HCT116 (cell line): ENCODE results near the gene PTPA. TPM values are rescaled to one million over a fixed set of nuclear protein-coding genes. Genes with fewer than 3 reads are reported as not detected.

Experiments
- ATAC-seq: fragments of 200-7000 bp; cut with Tn5 transposase; 2 replicates; pipeline ENCODE4 v1.9.1; 2020; ENCODE audit warnings: mild to moderate bottlenecking, moderate library complexity
- BruUV-seq: library from RNA; stranded (reverse); fragments of 400-500 nt; replicated peaks from 2 replicates; lab custom pipeline; 2021; lab: Mats Ljungman, UMichigan
- CTCF ChIA-PET: fragments of 300-600 bp; sonication (Branson Sonifier 250); formaldehyde crosslinking; loops from one replicate; lab custom pipeline; 2021; ENCODE audit warnings: antibody characterized with exemption; lab: Charles Lee
- POLR2A ChIA-PET: fragments of 300-600, 350-600 bp; sonication (Branson Sonifier 250); formaldehyde crosslinking; loops from one replicate; lab custom pipeline; 2021; ENCODE audit warnings: antibody characterized with exemption; lab: Charles Lee
- RAD21 ChIA-PET, 2 experiments: fragments of 300-600 bp; sonication (Branson Sonifier 250); formaldehyde crosslinking; loops; one replicate each; lab custom pipeline; 2023; ENCODE audit warnings: low total read pairs in 2 of 2; ENCODE audit not compliant: uncharacterized antibody in 2 of 2, unreplicated experiment in 2 of 2, low non-redundant PET in 1 of 2; lab: Charles Lee
- DNase-seq: peaks from one replicate; pipeline ENCODE4 v3.0.0-alpha.2; 2010; ENCODE audit warnings: low read depth, low spot score
- H2AFZ ChIP-seq: fragments of 200-600 bp; shearing (Covaris generic), sonication (generic); 2 replicates; pipeline ENCODE4 v1.6.1; 2017; ENCODE audit warnings: low read depth, mixed run types, mixed read lengths, antibody characterized with exemption, low read length; ENCODE audit not compliant: poor library complexity, severe bottlenecking
- H3K27ac ChIP-seq: 2 replicates; pipeline ENCODE4 v1.5.1; 2012; ENCODE audit warnings: low read depth, low read length
- H3K27me3 ChIP-seq: fragments of 200-600 bp; sonication (generic); 2 replicates; pipeline ENCODE4 v1.6.1; 2016; ENCODE audit warnings: mixed run types, low read length, mixed read lengths; ENCODE audit not compliant: insufficient read depth
- H3K36me3 ChIP-seq, 2 experiments: fragments of 200-500 bp in 1 of 2; fragments of 200-600 bp in 1 of 2; sonication (Bioruptor generic) in 1 of 2; sonication (generic) in 1 of 2; 2 replicates each; pipeline versions ENCODE4 v1.5.1 to v1.6.1; 2014 to 2016; ENCODE audit warnings: low read length in 2 of 2, inconsistent platforms in 1 of 2, mixed read lengths in 1 of 2, mixed run types in 1 of 2; ENCODE audit not compliant: insufficient read depth in 2 of 2, control insufficient read depth in 1 of 2
- H3K4me1 ChIP-seq, 2 experiments: fragments of 200-600 bp in 1 of 2; sonication (generic) in 1 of 2; 2 replicates each; pipeline versions ENCODE4 v1.5.1 to v1.6.1; 2012 to 2017; ENCODE audit warnings: low read length in 2 of 2, inconsistent platforms in 1 of 2, mild to moderate bottlenecking in 1 of 2, mixed read lengths in 1 of 2, mixed run types in 1 of 2, moderate library complexity in 1 of 2; ENCODE audit not compliant: insufficient read depth in 2 of 2, control insufficient read depth in 1 of 2
- H3K4me2 ChIP-seq: fragments of 200-600 bp; sonication (generic); 2 replicates; pipeline ENCODE4 v1.6.1; 2017; ENCODE audit warnings: mixed run types, low read length, mixed read lengths
- H3K4me3 ChIP-seq, 2 experiments: fragments of 200-600 bp in 1 of 2; sonication (generic) in 1 of 2; replicated peaks in 1 of 2; 2 replicates each; pipeline ENCODE4 v1.5.1; 2011 to 2016; ENCODE audit warnings: low read length in 2 of 2, control low read depth in 1 of 2, low read depth in 1 of 2, mild to moderate bottlenecking in 1 of 2, mixed read lengths in 1 of 2, mixed run types in 1 of 2
- H3K79me2 ChIP-seq: fragments of 200-600 bp; sonication (generic); 2 replicates; pipeline ENCODE4 v1.6.1; 2017; ENCODE audit warnings: mild to moderate bottlenecking, mixed run types, low read length, moderate library complexity, mixed read lengths; ENCODE audit not compliant: insufficient read depth
- H3K9ac ChIP-seq: fragments of 200-600 bp; sonication (generic); 2 replicates; pipeline ENCODE4 v1.6.1; 2016; ENCODE audit warnings: low read length, mixed read lengths
- H3K9me2 ChIP-seq: fragments of 200-600 bp; sonication (generic), shearing (Covaris generic); 2 replicates; pipeline ENCODE4 v1.6.1; 2017; ENCODE audit warnings: mixed run types, mild to moderate bottlenecking, moderate library complexity; ENCODE audit not compliant: insufficient read depth
- H3K9me3 ChIP-seq, 2 experiments: fragments of 200-500 bp in 1 of 2; fragments of 200-600 bp in 1 of 2; sonication (Bioruptor generic) in 1 of 2; sonication (generic) in 1 of 2; 2 replicates each; pipeline ENCODE4 v1.6.1; 2014 to 2017; ENCODE audit warnings: low read length in 2 of 2, mixed read lengths in 2 of 2, inconsistent platforms in 1 of 2, low read depth in 1 of 2, mild to moderate bottlenecking in 1 of 2, mixed run types in 1 of 2, moderate library complexity in 1 of 2; ENCODE audit not compliant: control insufficient read depth in 1 of 2, insufficient read depth in 1 of 2
- H4K20me1 ChIP-seq: fragments of 200-600 bp; sonication (generic), shearing (Covaris generic); 2 replicates; pipeline ENCODE4 v1.6.1; 2017; ENCODE audit warnings: mixed run types, mild to moderate bottlenecking, moderate library complexity; ENCODE audit not compliant: insufficient read depth
- CEBPB ChIP-seq: IDR thresholded peaks from 2 replicates; pipeline ENCODE4 v1.6.1; 2012; ENCODE audit warnings: low read depth
- EGR1 ChIP-seq: IDR thresholded peaks from 2 replicates; pipeline ENCODE4 v1.6.1; 2012; ENCODE audit warnings: low read depth
- EZH2 ChIP-seq: fragments of 200-600 bp; sonication (generic); IDR thresholded peaks from 2 replicates; pipeline ENCODE4 v1.6.1; 2017; ENCODE audit warnings: antibody characterized with exemption, mixed run types
- EZH2phosphoT487 ChIP-seq: fragments of 200-600 bp; IDR thresholded peaks from 2 replicates; pipeline ENCODE4 v1.6.1; 2018; ENCODE audit warnings: antibody characterized with exemption, borderline replicate concordance
- JUND ChIP-seq: IDR thresholded peaks from 2 replicates; pipeline ENCODE4 v1.6.1; 2012
- POLR2A ChIP-seq: IDR thresholded peaks from 2 replicates; pipeline ENCODE4 v1.7.0; 2011; ENCODE audit warnings: borderline replicate concordance; ENCODE audit not compliant: insufficient read depth, insufficient read length; ENCODE audit errors: extremely low read depth
- POLR2AphosphoS5 ChIP-seq: IDR thresholded peaks from 2 replicates; pipeline ENCODE4 v1.6.1; 2011; ENCODE audit warnings: mild to moderate bottlenecking, low read depth, low read length, moderate library complexity
- RAD21 ChIP-seq: IDR thresholded peaks from 2 replicates; pipeline ENCODE4 v1.6.1; 2012; ENCODE audit warnings: low read depth, mild to moderate bottlenecking
- SIN3A ChIP-seq: IDR thresholded peaks from 2 replicates; pipeline ENCODE4 v1.6.1; 2012; ENCODE audit warnings: low read depth
- SRF ChIP-seq: IDR thresholded peaks from 2 replicates; pipeline ENCODE4 v1.6.1; 2012; ENCODE audit warnings: low read depth
- TCF7L2 ChIP-seq: IDR thresholded peaks from 2 replicates; pipeline ENCODE4 v1.7.0; 2011; ENCODE audit warnings: borderline replicate concordance, inconsistent platforms; ENCODE audit not compliant: insufficient read depth, insufficient read length; ENCODE audit errors: extremely low read depth
- YY1 ChIP-seq: IDR thresholded peaks from 2 replicates; pipeline ENCODE4 v1.6.1; 2011; ENCODE audit warnings: low read length, low read depth, moderate library complexity, mild to moderate bottlenecking; ENCODE audit not compliant: insufficient replicate concordance; ENCODE audit errors: extremely low read depth
- intact Hi-C: fragments of 100-400 bp; cut with micrococcal nuclease; formaldehyde crosslinking; loops from 2 replicates; pipeline ENCODE4 v1.10.0; 2022
- total RNA-seq: library from RNA; stranded (reverse); gene quantifications from one replicate; pipeline ENCODE4 v1.2.1, GENCODE V29; 2021; ENCODE audit not compliant: unreplicated experiment
- TF ChIP-seq, protein P1 (sequence below): IDR thresholded peaks from 2 replicates; pipeline ENCODE4 v1.6.1; 2012
- TF ChIP-seq, protein P2 (sequence below): IDR thresholded peaks from 2 replicates; pipeline ENCODE4 v1.6.1; 2012
- TF ChIP-seq, protein P3 (sequence below): IDR thresholded peaks from 2 replicates; pipeline ENCODE4 v1.6.1; 2012; ENCODE audit warnings: low read depth
- TF ChIP-seq, protein P4 (sequence below): IDR thresholded peaks from 2 replicates; pipeline ENCODE4 v1.6.1; 2011; ENCODE audit warnings: mild to moderate bottlenecking, low read length, moderate library complexity; ENCODE audit not compliant: insufficient replicate concordance; ENCODE audit errors: extremely low read depth

PTPA gene
- total RNA-seq, 1 experiment from 2014 or later: 177 TPM

DNA sequence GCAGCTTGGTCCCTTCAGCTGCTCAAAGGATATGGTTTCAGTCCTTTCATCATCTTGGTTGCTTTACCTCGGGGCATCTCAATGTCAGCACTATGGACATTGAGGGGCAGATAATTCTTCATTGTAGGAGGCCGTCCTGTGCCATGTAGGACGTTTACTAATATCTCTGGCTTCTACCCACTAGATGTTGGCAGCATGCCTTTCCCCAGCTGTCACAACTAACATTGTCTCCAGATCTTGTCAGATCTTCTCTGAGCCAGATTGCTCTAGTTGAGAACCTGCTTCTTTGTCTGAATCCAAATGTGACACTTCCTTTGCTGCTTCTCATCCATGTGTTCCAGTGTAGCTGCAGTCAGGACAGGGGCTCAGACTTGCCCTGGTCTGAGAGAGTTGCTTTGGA lies 10.3 kb downstream of the PTPA start (continued):
- TF ChIP-seq, protein P1, sequence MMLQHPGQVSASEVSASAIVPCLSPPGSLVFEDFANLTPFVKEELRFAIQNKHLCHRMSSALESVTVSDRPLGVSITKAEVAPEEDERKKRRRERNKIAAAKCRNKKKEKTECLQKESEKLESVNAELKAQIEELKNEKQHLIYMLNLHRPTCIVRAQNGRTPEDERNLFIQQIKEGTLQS: no peak
- TF ChIP-seq SRF: no peak
- TF ChIP-seq YY1: no peak
- no peak for TF ChIP-seq TCF7L2
- TF ChIP-seq, protein P2, sequence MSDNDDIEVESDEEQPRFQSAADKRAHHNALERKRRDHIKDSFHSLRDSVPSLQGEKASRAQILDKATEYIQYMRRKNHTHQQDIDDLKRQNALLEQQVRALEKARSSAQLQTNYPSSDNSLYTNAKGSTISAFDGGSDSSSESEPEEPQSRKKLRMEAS: no peak
- TF ChIP-seq CEBPB: no peak
- TF ChIP-seq, protein P3, sequence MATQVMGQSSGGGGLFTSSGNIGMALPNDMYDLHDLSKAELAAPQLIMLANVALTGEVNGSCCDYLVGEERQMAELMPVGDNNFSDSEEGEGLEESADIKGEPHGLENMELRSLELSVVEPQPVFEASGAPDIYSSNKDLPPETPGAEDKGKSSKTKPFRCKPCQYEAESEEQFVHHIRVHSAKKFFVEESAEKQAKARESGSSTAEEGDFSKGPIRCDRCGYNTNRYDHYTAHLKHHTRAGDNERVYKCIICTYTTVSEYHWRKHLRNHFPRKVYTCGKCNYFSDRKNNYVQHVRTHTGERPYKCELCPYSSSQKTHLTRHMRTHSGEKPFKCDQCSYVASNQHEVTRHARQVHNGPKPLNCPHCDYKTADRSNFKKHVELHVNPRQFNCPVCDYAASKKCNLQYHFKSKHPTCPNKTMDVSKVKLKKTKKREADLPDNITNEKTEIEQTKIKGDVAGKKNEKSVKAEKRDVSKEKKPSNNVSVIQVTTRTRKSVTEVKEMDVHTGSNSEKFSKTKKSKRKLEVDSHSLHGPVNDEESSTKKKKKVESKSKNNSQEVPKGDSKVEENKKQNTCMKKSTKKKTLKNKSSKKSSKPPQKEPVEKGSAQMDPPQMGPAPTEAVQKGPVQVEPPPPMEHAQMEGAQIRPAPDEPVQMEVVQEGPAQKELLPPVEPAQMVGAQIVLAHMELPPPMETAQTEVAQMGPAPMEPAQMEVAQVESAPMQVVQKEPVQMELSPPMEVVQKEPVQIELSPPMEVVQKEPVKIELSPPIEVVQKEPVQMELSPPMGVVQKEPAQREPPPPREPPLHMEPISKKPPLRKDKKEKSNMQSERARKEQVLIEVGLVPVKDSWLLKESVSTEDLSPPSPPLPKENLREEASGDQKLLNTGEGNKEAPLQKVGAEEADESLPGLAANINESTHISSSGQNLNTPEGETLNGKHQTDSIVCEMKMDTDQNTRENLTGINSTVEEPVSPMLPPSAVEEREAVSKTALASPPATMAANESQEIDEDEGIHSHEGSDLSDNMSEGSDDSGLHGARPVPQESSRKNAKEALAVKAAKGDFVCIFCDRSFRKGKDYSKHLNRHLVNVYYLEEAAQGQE: no peak
- TF ChIP-seq POLR2AphosphoS5: no peak

DNA sequence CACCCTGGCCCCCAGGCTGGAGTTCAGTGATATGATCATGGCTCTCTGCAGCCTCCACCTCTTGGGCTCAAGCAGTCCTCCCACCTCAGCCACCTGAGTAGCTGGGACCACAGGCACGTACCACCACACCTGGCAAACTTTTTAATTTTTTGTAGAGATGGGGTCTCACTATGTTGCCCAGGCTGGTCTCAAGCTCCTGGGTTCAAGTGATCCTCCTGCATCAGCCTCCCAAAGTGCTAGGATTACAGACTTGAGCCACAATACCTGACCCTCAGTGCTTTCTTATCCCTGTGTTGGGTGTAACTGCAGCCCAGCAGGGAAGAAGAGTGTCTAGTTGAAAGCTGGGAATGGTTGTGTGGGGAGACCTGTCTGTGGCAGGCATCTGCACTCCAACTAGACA lies 10.9 kb downstream of the PTPA start:
- H2AFZ ChIP-seq: no peak overlapping the region
- DNase-seq (no peak), ATAC-seq (no peak)
- CTCF ChIA-PET: no interaction called here
- H3K27me3 ChIP-seq: no peaks in the 10 kb centered on the region
- peaks cover 51% of the 10 kb centered on the region for H3K79me2 ChIP-seq
- no peak overlapping the region for H3K4me2 ChIP-seq
- no peak overlapping the region for H3K9ac ChIP-seq
- intact Hi-C loops: no loop called here
- POLR2A ChIA-PET: no interaction called here
- no peaks in the 10 kb centered on the region for H3K9me2 ChIP-seq
- H3K4me1 ChIP-seq: peaks cover 7 to 24% of the 10 kb centered on the region in 2 experiments
- no peak overlapping the region for H3K4me3 ChIP-seq
- H4K20me1 ChIP-seq: no peaks in the 10 kb centered on the region
- RAD21 ChIA-PET: no interaction called here
- no peak overlapping the region for H3K27ac ChIP-seq
- H3K9me3 ChIP-seq: no peaks in the 10 kb centered on the region
- H3K36me3 ChIP-seq: peaks cover 8 to 24% of the 10 kb centered on the region in 2 experiments; a peak in 2 of 4 replicates
- BruUV-seq: no TSS peak
- TF ChIP-seq EGR1 (no peak), SIN3A (no peak), POLR2A (no peak), EZH2phosphoT487 (no peak), RAD21 (no peak), CEBPB (no peak), YY1 (no peak), EZH2 (no peak), JUND (no peak)
- TF ChIP-seq, protein P3: no peak
- TF ChIP-seq, protein P4, sequence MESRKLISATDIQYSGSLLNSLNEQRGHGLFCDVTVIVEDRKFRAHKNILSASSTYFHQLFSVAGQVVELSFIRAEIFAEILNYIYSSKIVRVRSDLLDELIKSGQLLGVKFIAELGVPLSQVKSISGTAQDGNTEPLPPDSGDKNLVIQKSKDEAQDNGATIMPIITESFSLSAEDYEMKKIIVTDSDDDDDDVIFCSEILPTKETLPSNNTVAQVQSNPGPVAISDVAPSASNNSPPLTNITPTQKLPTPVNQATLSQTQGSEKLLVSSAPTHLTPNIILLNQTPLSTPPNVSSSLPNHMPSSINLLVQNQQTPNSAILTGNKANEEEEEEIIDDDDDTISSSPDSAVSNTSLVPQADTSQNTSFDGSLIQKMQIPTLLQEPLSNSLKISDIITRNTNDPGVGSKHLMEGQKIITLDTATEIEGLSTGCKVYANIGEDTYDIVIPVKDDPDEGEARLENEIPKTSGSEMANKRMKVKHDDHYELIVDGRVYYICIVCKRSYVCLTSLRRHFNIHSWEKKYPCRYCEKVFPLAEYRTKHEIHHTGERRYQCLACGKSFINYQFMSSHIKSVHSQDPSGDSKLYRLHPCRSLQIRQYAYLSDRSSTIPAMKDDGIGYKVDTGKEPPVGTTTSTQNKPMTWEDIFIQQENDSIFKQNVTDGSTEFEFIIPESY: no peak
